K562 (cell line): ENCODE results near the gene NF1. TPM values are rescaled to one million over a fixed set of nuclear protein-coding genes. Genes with fewer than 3 reads are reported as not detected.

Experiments used
- ATAC-seq: fragments of 200-7000 bp; cut with Tn5 transposase; 3 replicates; pipeline ENCODE4 v1.9.1; 2020; ENCODE audit warnings: moderate library complexity
- BruUV-seq: library from RNA; stranded (reverse); fragments of 400-500 nt; replicated peaks from 2 replicates; lab custom pipeline; 2021; lab: Mats Ljungman, UMichigan
- CTCF ChIA-PET: fragments of 300-600 bp; formaldehyde crosslinking; extraction: SDS; loops from one replicate; lab custom pipeline; 2021; ENCODE audit warnings: low intra/inter-chr PET ratio; lab: Yijun Ruan, JAX
- POLR2A ChIA-PET: fragments of 300-600, 350-650 bp; sonication (Branson Sonifier 250); formaldehyde crosslinking; extraction: SDS; loops from one replicate; lab custom pipeline; 2021; ENCODE audit warnings: antibody characterized with exemption, inconsistent platforms; lab: Yijun Ruan, JAX
- DNase-seq, 4 experiments: peaks; one replicate each; pipeline versions ENCODE4 v3.0.0 to v3.0.0-alpha.2; 2011 to 2018; ENCODE audit warnings: low spot score in 3 of 4, mixed read lengths in 3 of 4; ENCODE audit errors: extremely low read depth in 1 of 4
- FAIRE-seq: peaks from 2 replicates; lab custom pipeline; 2011; peaks lifted over from hg19 to GRCh38; lab: Jason Lieb, UNC
- H2AFZ ChIP-seq: 2 replicates; pipeline ENCODE4 v1.6.0; 2011; ENCODE audit warnings: low read depth, low read length, control low read depth, inconsistent platforms
- H3K27ac ChIP-seq: fragments of 200-600 bp; 3 replicates; pipeline ENCODE4 v1.8.0; 2011; ENCODE audit warnings: low read depth, mild to moderate bottlenecking, control low read depth, inconsistent platforms, low read length, moderate library complexity, mixed read lengths; ENCODE audit errors: extremely low read depth
- H3K27me3 ChIP-seq, 2 experiments: fragments of 300-600 bp in 1 of 2; 2 replicates in 1 of 2; 3 replicates in 1 of 2; pipeline versions ENCODE4 v1.6.0 to v1.8.0; 2011; ENCODE audit warnings: inconsistent platforms in 2 of 2, low read length in 2 of 2, mild to moderate bottlenecking in 1 of 2, mixed read lengths in 1 of 2, moderate library complexity in 1 of 2; ENCODE audit not compliant: control insufficient read depth in 2 of 2, insufficient read depth in 2 of 2
- H3K36me3 ChIP-seq: fragments of 300-600 bp; 3 replicates; pipeline ENCODE4 v1.8.0; 2011; ENCODE audit warnings: mild to moderate bottlenecking, low read length, inconsistent platforms; ENCODE audit not compliant: control insufficient read depth, insufficient read depth
- H3K4me1 ChIP-seq, 2 experiments: fragments of 200-600 bp in 1 of 2; replicated peaks in 1 of 2; 2 replicates in 1 of 2; 3 replicates in 1 of 2; pipeline versions ENCODE4 v1.5.1 to v1.8.0; 2011; ENCODE audit warnings: inconsistent platforms in 2 of 2, low read length in 2 of 2, mild to moderate bottlenecking in 1 of 2, mixed read lengths in 1 of 2, moderate library complexity in 1 of 2; ENCODE audit not compliant: control insufficient read depth in 2 of 2, insufficient read depth in 2 of 2
- H3K4me2 ChIP-seq: 2 replicates; pipeline ENCODE4 v1.6.1; 2011; ENCODE audit warnings: low read length, control low read depth, inconsistent platforms, mixed read lengths; ENCODE audit not compliant: insufficient read depth
- H3K4me3 ChIP-seq: fragments of 200-600 bp; sonication (generic), shearing (Covaris generic); 2 replicates; pipeline ENCODE4 v1.5.1; 2016; ENCODE audit warnings: control low read depth, inconsistent platforms
- H3K79me2 ChIP-seq: fragments of 200-600 bp; 3 replicates; pipeline ENCODE4 v1.8.0; 2011; ENCODE audit warnings: low read length, inconsistent platforms; ENCODE audit not compliant: control insufficient read depth, insufficient read depth
- H3K9ac ChIP-seq, 2 experiments: 2 replicates each; pipeline versions ENCODE4 v1.6.0 to v1.6.1; 2011; ENCODE audit warnings: low read depth in 2 of 2, low read length in 2 of 2, control low read depth in 1 of 2, inconsistent platforms in 1 of 2, mild to moderate bottlenecking in 1 of 2, mixed read lengths in 1 of 2; ENCODE audit not compliant: insufficient read depth in 1 of 2
- H3K9me1 ChIP-seq: one replicate; pipeline ENCODE4 v1.6.0; 2011; ENCODE audit warnings: inconsistent platforms, mild to moderate bottlenecking, low read length, moderate library complexity; ENCODE audit not compliant: control insufficient read depth, insufficient read depth
- H3K9me3 ChIP-seq: replicated peaks from 2 replicates; pipeline ENCODE4 v1.5.1; 2011; ENCODE audit warnings: low read depth, low read length, inconsistent platforms; ENCODE audit not compliant: control insufficient read depth, insufficient read depth
- H4K20me1 ChIP-seq: replicated peaks from 2 replicates; pipeline ENCODE4 v1.6.1; 2011; ENCODE audit warnings: low read length, inconsistent platforms, mixed read lengths; ENCODE audit not compliant: control insufficient read depth, insufficient read depth
- CXXC5 ChIP-seq: fragments of 250-450 bp; sonication (Bioruptor Pico); IDR thresholded peaks from 2 replicates; pipeline ENCODE4 v1.8.0; 2022; ENCODE audit warnings: inconsistent platforms, mild to moderate bottlenecking, moderate library complexity
- MAZ ChIP-seq, 2 experiments: fragments of 450-650 bp in 1 of 2; sonication (generic) in 1 of 2; formaldehyde crosslinking; IDR thresholded peaks in 1 of 2; conservative IDR thresholded peaks in 1 of 2; 2 replicates each; pipeline versions ENCODE4 v1.4.0 to v1.5.0; 2020; ENCODE audit warnings: mild to moderate bottlenecking in 1 of 2, missing genetic modification reagents in 1 of 2
- SIN3A ChIP-seq, 2 experiments: fragments of 150-350 bp in 1 of 2; IDR thresholded peaks; 2 replicates each; pipeline ENCODE4 v1.6.1; 2011 to 2016; ENCODE audit warnings: borderline replicate concordance in 2 of 2, low read depth in 2 of 2, low read length in 2 of 2, mild to moderate bottlenecking in 2 of 2, moderate library complexity in 2 of 2; ENCODE audit not compliant: control insufficient read depth in 1 of 2
- ZNF511 ChIP-seq: sonication (generic); formaldehyde crosslinking; IDR thresholded peaks from 2 replicates; pipeline ENCODE4 v1.8.0; 2022; ENCODE audit warnings: mild to moderate bottlenecking, missing genetic modification reagents
- WGBS: fragments of 100-300 bp; shearing (Covaris generic); methylation state at CpG from one replicate; pipeline ENCODE4 v1.1.6; 2016; ENCODE audit warnings: low coverage, mixed read lengths; ENCODE audit not compliant: insufficient coverage; ENCODE audit errors: missing lambda C conversion rate; 5-methylcytosine and 5-hydroxymethylcytosine counted together
- in situ Hi-C: fragments of 300-500 bp; cut with MboI; formaldehyde crosslinking; loops from 4 replicates; pipeline ENCODE4 v1.15.0; 2018; ENCODE audit warnings: inconsistent platforms, mixed read lengths
- intact Hi-C: fragments of 100-400 bp; cut with micrococcal nuclease; formaldehyde crosslinking; loops from 2 replicates; pipeline ENCODE4 v1.14.2; 2022
- polyA plus RNA-seq, 8 experiments: library from polyadenylated mRNA; depleted of rRNA in 4 of 8; stranded (reverse) in 5 of 8; unstranded in 3 of 8; fragments of >200 nt; fragmentation: Nextera tagmentation in 2 of 8; fragmentation: Illumina TruSeq in 1 of 8; extraction: Ambion mirVana in 2 of 8; extraction: Trizol in 1 of 8; gene quantifications; 2 replicates each; pipeline versions ENCODE4 v1.2.1 to v1.2.3, GENCODE V29; 2011 to 2014; ENCODE audit warnings: inconsistent platforms in 1 of 8, missing spikeins in 1 of 8
- total RNA-seq, 7 experiments: library from RNA; depleted of rRNA in 6 of 7; stranded (reverse); fragments of >200 nt in 6 of 7; fragmentation: Illumina TruSeq in 2 of 7; extraction: Trizol in 2 of 7; gene quantifications; 2 replicates each; pipeline versions ENCODE4 v1.2.1 to v1.2.3, GENCODE V29; 2011 to 2021; ENCODE audit warnings: low replicate concordance in 1 of 7

The NF1 gene
- total and polyA plus RNA-seq, 9 of the 15 experiments (the other 6 are each of a cell fraction or from before 2014, with no cell fraction given) = 3.4 to 41.9 (median 24.3) TPM

- TF ChIP-seq MAZ (CRISPR knock-in tag; conservative IDR thresholded peaks at IDR 0.05 in 1 of 2, IDR thresholded peaks at IDR 0.05 in 1 of 2) (peak in 1 of 2 experiments; percentile 42; a peak in 2 of 4 replicates), ZNF511 (peak; percentile 38; the same call in 1 of the 2 replicates), SIN3A (IDR thresholded peaks at IDR 0.05; ENCODE audit: borderline replicate concordance in 2 of 2, control insufficient read depth in 1 of 2, low read depth in 2 of 2, low read length in 2 of 2) (peak in 1 of 2 experiments; percentile 63; a peak in 1 of 4 replicates)
Observed at GRCh38 chr17:31394544-31394943, 299.8 kb downstream of the NF1 start (continued).

- intact Hi-C loops (no loop called here), in situ Hi-C loops (no loop called here)
- peaks cover 29 to 48% of the 10 kb centered on the region in 2 experiments for H3K27me3 ChIP-seq
- no peak overlapping the region for H3K4me3 ChIP-seq
- H3K9me3 ChIP-seq = no peaks in the 10 kb centered on the region
- no peak overlapping the region for H3K9ac ChIP-seq
- no TSS peak for BruUV-seq
- no peak overlapping the region for H2AFZ ChIP-seq
- DNase-seq = no peak
- H3K4me2 ChIP-seq = no peak overlapping the region
- H3K4me1 ChIP-seq = peaks cover 0 to 1% of the 10 kb centered on the region in 2 experiments; a peak in 1 of 5 replicates
- TF ChIP-seq CXXC5 = no peak
- TF ChIP-seq, all 486 proteins: peak for 0
- 0% methylated on average over 8 of the region's 8 CpGs for WGBS
- POLR2A ChIA-PET = interaction anchor here (0.6 kb wide), 1 partner anchor 137 kb away, joined by 5 read pairs; no protein-coding TSS in a partner anchor
- CTCF ChIA-PET = no interaction called here
- no peak overlapping the region for H3K27ac ChIP-seq
- H4K20me1 ChIP-seq = peaks cover 15% of the 10 kb centered on the region; the same call in 1 of the 2 replicates
- no peaks in the 10 kb centered on the region for H3K36me3 ChIP-seq
- FAIRE-seq = no peak
- H3K79me2 ChIP-seq = no peaks in the 10 kb centered on the region
- no peaks in the 10 kb centered on the region for H3K9me1 ChIP-seq
- ATAC-seq = no peak
Observed at GRCh38 chr17:31397256-31397939, 302.6 kb downstream of the NF1 start.
